Measurements from ENCODE around the gene NALCN.

GRCh38 chr13:101017123-101017872 is 399.0 kb downstream of the NALCN start:
- TF ChIP-seq EZH2 (IDR thresholded peaks at IDR 0.05; ENCODE audit: borderline replicate concordance, low read depth, low read length, poor library complexity, severe bottlenecking): no peak
- TF ChIP-seq CTCF (conservative IDR thresholded peaks at IDR 0.05; ENCODE audit: low read depth, low read length): no peak
